ENCODE data around the gene CTNNA1.

CTNNA1 gene

DNA sequence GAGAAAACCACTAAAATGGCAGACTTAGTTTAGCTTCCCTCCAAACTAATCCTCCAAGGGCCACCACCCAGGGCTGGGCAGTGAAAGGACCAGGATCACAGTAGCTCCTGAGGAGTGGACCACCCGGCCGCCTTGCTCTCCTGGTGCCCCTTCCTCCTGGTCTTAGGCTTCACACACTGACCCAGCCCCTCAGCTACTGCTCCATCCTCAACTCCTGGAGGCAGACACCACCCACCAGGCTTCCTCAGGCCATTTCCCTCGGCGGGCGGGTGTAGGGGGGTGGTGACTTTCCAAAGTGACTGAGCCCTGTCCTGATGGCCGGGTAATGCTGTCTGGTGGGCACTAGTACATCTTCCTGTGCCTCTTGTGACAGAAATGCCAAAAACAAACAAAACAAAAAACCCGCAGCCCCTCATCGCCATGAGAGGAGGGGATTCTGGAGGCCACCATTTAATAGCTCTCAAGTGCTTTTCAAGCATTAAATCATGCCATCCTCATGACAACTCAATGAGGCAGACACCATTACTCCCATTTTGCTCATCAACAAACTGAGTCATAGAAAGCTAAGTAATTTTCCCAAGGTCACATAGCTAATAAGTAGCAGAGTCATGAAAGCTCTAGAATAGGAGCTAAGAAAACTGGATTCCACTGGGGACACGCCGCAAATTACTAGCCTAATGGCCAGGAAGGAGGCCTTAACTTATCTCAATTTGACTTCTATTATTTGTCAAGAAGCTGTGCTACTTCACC, 213.2 kb downstream of the CTNNA1 start:
- DNase-seq (ENCODE audit: low spot score): no peak

DNA sequence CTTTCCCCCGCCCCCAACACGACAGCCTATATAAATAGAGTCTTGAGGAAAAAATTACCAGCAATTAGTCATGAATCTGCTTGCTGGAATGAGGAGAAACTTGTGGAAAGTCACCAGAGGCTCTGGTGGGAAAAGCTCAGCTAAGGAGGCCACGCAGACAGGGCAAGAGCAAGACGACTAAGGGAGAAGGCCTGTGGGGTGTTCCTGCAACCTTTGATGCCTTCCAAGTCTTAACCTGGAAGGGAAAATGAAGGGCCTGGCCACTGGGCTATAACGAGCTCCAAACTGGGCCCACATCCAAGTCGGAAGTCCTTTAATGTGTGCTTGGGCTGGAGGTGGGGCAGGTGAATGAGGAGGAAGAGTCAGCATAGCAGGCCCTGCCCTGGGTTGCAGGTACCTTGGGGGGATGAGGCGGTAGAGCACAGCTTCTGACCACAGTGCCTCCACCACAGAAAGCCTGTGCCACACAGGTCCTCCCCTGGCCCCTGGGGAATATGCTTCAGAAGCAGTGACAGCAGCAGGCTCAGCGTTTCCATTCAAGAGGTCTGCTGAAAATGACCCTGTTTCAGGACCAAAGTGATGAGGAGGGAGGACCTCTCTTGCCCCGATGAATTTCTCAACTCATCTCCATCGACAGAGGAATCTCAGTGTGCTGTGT, 214.7 kb downstream of the CTNNA1 start:
- no peak for DNase-seq (ENCODE audit: low spot score)

GRCh38 chr5:138968601-138969000, 215.4 kb downstream of the CTNNA1 start:
- no peak for DNase-seq (ENCODE audit: low spot score)

DNA sequence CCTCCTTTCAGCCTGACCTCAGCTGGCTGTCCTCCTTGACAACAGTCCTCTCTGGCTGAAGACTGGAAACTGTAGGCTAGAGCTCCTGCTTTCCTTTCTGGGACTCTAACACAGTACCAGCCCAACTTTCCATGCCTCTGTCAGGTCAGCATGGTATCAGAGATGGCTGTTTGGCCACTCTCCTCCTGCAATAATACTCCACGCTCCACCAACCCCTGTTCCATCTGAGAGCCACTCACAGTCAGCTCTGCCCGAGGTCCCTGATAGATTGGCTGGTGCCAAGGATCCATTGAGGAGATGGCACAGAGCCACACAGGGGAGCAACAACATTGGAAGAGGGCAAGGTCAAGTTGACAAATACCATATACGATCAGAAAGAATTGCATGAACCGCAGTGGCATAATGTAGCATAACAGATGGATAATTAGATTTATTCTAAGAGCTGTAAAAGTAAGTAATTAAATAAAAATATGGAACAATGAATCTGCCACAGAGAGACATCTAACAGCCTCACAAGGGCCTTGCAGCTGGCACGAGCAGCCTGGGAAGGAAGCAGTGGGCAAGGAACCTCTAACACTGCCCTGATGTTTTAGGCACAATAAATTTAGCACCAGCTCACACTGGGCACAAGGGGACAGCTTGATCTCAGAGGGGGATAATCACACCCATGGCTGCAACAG, 216.2 kb downstream of the CTNNA1 start:
- no peak for DNase-seq (ENCODE audit: low spot score)

- DNase-seq (ENCODE audit: low spot score): no peak
Measured at GRCh38 chr5:138972230-138972629, 219.0 kb downstream of the CTNNA1 start.

GRCh38 chr5:138972836-138973235, 219.6 kb downstream of the CTNNA1 start:
- DNase-seq (ENCODE audit: low spot score): no peak

DNA sequence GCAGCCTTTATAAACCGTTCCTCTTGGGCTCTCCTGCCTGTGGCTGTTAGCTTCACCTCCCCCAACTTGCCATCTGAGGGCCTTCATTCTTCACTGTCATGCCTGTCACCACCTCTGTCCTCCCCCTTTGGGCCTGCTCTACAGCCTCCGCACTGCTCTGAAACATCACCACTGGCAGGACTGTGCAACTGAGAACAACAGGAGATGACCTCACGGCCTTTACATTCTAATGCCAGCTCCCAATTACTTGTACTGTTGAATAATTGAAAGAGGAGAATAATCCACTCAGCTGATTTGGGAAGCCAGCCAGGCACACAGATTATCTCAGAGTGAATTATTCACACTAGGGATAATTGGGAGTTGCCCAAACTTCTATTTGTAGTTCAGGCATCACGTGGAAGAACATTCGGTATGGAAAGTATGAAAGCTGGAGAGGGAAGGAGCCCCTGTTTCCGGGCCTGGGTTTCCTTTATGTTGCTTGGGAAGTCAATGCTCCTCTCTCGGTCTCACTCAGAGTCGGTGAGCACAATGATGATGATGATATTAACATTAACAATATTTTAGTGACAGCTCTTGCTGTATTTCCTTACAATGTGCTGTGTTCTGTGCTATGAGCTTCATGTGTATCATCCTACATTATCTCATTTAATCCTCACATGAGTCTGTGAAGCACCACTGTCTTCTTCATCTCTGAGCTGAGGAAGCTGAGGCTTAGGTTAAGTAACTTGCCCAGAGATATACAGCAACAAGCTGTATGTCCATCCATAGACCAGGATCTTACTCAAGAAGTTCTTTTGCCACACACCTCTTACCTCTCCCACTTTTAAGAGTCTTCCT, 221.2 kb downstream of the CTNNA1 start:
- DNase-seq (ENCODE audit: low spot score): no peak

DNA sequence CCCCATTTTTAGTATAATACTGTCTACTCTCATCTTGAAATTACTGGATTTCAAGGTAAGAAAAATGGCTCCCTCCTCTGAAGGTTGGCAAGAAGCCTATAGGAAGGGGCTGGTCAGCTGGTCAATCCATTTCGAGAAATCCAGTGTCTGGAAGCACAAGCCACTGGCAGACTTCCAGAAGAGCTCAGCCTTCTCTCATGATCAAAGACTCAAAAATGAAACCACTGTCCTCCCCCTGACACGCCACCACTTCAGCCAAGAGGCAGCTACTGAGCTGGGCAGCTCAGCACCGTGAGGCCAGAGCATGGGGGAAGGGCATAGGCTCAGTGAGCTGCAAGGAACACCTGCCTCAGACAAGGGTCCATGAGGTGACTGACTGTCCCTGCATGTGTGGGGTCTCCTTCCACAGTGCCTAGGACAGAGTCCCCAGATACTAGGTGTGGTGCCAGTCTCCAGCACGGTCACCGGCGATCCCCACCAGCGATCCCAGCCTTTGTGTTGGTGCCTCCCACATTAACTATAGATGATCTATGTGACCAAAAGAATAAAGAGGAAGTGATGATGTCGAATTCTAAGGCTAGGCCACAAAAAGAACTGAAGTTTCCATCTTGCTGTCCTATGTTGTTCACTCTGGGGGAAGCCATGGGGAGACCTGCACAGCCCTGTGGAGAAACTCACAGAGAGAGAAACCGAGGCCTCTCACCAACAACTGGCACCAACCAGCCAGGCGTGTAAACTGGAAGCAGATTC, 222.0 kb downstream of the CTNNA1 start:
- no peak for DNase-seq (ENCODE audit: low spot score)

DNA sequence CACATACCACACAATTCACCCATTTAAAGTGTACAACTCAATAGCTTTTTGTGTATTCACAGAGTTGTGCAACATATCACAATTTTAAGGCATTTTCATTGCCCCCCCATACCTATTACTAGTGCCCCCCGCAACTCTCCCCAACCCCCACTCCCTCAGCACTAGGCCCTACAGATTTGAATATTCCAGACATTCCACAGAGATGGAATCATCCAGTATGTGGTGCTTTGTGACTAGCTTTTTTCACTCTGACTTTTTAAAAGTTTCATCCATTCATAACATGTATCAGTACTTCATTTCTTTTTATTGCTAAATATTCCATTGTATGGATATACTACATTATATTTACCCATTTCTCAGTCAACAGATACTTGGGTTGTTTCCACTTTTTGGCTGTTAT, 224.9 kb downstream of the CTNNA1 start:
- no peak for DNase-seq (ENCODE audit: low spot score)

- DNase-seq (ENCODE audit: low spot score): no peak
Measured at GRCh38 chr5:138978581-138978980, 225.4 kb downstream of the CTNNA1 start.

- DNase-seq (ENCODE audit: low spot score): no peak
Measured at GRCh38 chr5:138979684-138980280, 226.6 kb downstream of the CTNNA1 start.

DNA sequence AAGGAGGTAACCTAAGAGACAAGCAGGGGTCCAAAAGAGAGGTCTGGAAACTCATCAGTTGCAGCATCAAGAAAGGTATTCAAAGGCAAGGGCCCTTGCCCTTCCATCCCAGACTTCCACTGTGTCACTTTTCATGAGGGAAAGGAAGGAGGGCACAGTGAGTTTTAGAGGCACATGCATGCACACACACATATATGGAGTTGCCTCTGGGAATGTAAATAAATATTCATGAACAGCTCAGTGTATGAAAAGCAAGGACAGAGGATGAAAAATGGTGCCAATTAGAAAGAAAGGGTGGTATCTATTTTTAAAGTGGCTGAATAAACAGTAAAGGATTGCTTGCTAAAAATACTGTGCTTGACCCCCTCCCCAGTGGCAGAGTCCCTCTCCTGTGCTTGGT, 227.2 kb downstream of the CTNNA1 start:
- DNase-seq (ENCODE audit: low spot score): no peak

GRCh38 chr5:138981131-138981530, 227.9 kb downstream of the CTNNA1 start:
- no peak for DNase-seq (ENCODE audit: low spot score)

- DNase-seq (ENCODE audit: low spot score): no peak
Measured at GRCh38 chr5:138981586-138981985, 228.4 kb downstream of the CTNNA1 start.

- DNase-seq (ENCODE audit: low spot score): no peak
Measured at GRCh38 chr5:138983984-138984383, 230.8 kb downstream of the CTNNA1 start.
